HG03159 (cell line): ENCODE data around the gene NT5C1A.

Source experiments
- ATAC-seq: cut with Tn5 transposase; IDR thresholded peaks from one replicate; pipeline ENCODE4 v1.9.1; 2021; ENCODE audit warnings: mild to moderate bottlenecking, moderate library complexity; ENCODE audit not compliant: unreplicated experiment

The NT5C1A gene

GRCh38 chr1:39671793-39672550 lies at the start of gene NT5C1A:
Gene NT5C1A, minus strand, starts transcription at chr1:39672107. Its CDS starts 69 bp downstream, at chr1:39672038.
- no peak for ATAC-seq

GRCh38 chr1:39721664-39722063 lies 49.8 kb upstream of the NT5C1A start:
- no peak for ATAC-seq

- no peak for ATAC-seq
Observed at GRCh38 chr1:39720094-39720999, 48.4 kb upstream of the NT5C1A start.

- no peak for ATAC-seq
Observed at GRCh38 chr1:39717809-39718208, 45.9 kb upstream of the NT5C1A start.

GRCh38 chr1:39713557-39713956 lies 41.6 kb upstream of the NT5C1A start:
- no peak for ATAC-seq

- no peak for ATAC-seq
Observed at GRCh38 chr1:39711966-39712340, 40.0 kb upstream of the NT5C1A start.

GRCh38 chr1:39711104-39711965 lies 39.4 kb upstream of the NT5C1A start:
- ATAC-seq: no peak

GRCh38 chr1:39707506-39707905 lies 35.6 kb upstream of the NT5C1A start:
- no peak for ATAC-seq

GRCh38 chr1:39704757-39705156 lies 32.9 kb upstream of the NT5C1A start:
- no peak for ATAC-seq

- ATAC-seq: no peak
Observed at GRCh38 chr1:39701049-39701439, 29.1 kb upstream of the NT5C1A start.

- no peak for ATAC-seq
Observed at GRCh38 chr1:39700348-39700747, 28.4 kb upstream of the NT5C1A start.

GRCh38 chr1:39699419-39699818 lies 27.5 kb upstream of the NT5C1A start:
- ATAC-seq: no peak

- no peak for ATAC-seq
Observed at GRCh38 chr1:39698568-39698967, 26.7 kb upstream of the NT5C1A start.

- ATAC-seq: no peak
Observed at GRCh38 chr1:39696448-39696847, 24.5 kb upstream of the NT5C1A start.

GRCh38 chr1:39695016-39695415 lies 23.1 kb upstream of the NT5C1A start:
- no peak for ATAC-seq

- ATAC-seq: no peak
Observed at GRCh38 chr1:39694026-39694425, 22.1 kb upstream of the NT5C1A start.

GRCh38 chr1:39692152-39693074 lies 20.5 kb upstream of the NT5C1A start:
- no peak for ATAC-seq

- peak; percentile 81 for ATAC-seq
Observed at GRCh38 chr1:39691383-39692151, 19.7 kb upstream of the NT5C1A start, which contains the start of gene HPCAL4. Gene HPCAL4, minus strand, starts transcription at chr1:39691433. Its CDS starts 6,830 bp downstream, at chr1:39684603.

- no peak for ATAC-seq
Observed at GRCh38 chr1:39690794-39691382, 19.0 kb upstream of the NT5C1A start.
